GM12878 (cell line): ENCODE data around the gene TDRD9. TPM values are rescaled to one million over a fixed set of nuclear protein-coding genes. Genes with fewer than 3 reads are reported as not detected.

Experiments
- ATAC-seq: fragments of 200-7000 bp; cut with Tn5 transposase; 3 replicates; pipeline ENCODE4 v1.9.1; 2020; ENCODE audit warnings: mild to moderate bottlenecking, moderate library complexity
- BruUV-seq: library from RNA; stranded (reverse); fragments of 400-500 nt; replicated peaks from 2 replicates; lab custom pipeline; 2021; lab: Mats Ljungman, UMichigan
- CTCF ChIA-PET: fragments of 300-600 bp; sonication (Branson Sonifier 250); formaldehyde crosslinking; extraction: SDS; loops from one replicate; lab custom pipeline; 2021; ENCODE audit warnings: inconsistent platforms; lab: Yijun Ruan, JAX
- POLR2A ChIA-PET: fragments of 350-600 bp; formaldehyde crosslinking; extraction: SDS; loops from one replicate; lab custom pipeline; 2021; ENCODE audit warnings: inconsistent platforms; lab: Charles Lee
- RAD21 ChIA-PET: fragments of 300-600 bp; sonication (Branson Sonifier 250); formaldehyde crosslinking; loops from one replicate; lab custom pipeline; 2023; ENCODE audit warnings: antibody characterized with exemption; ENCODE audit not compliant: unreplicated experiment; lab: Charles Lee
- SMC1A ChIA-PET: fragments of 300-600 bp; sonication (Branson Sonifier 250); formaldehyde crosslinking; loops from one replicate; lab custom pipeline; 2023; ENCODE audit not compliant: unreplicated experiment, uncharacterized antibody; lab: Charles Lee
- DNase-seq: peaks from one replicate; pipeline ENCODE4 v3.0.0-alpha.2; 2011; ENCODE audit warnings: low read depth, low spot score
- FAIRE-seq: peaks from 3 replicates; lab custom pipeline; 2011; peaks lifted over from hg19 to GRCh38; lab: Jason Lieb, UNC
- H2AFZ ChIP-seq: 2 replicates; pipeline ENCODE4 v1.6.0; 2011; ENCODE audit warnings: low read depth, low read length, control low read depth; ENCODE audit not compliant: control insufficient read depth
- H3K27ac ChIP-seq: 2 replicates; pipeline ENCODE4 v1.5.1; 2011; ENCODE audit warnings: control low read depth; ENCODE audit not compliant: control insufficient read depth, insufficient read depth
- H3K27me3 ChIP-seq, 2 experiments: replicated peaks in 1 of 2; 2 replicates each; pipeline versions ENCODE4 v1.6.0 to v1.6.1; 2011; ENCODE audit warnings: low read length in 1 of 2; ENCODE audit not compliant: control insufficient read depth in 2 of 2, insufficient read depth in 2 of 2
- H3K36me3 ChIP-seq, 2 experiments: 2 replicates each; pipeline ENCODE4 v1.5.1; 2011; ENCODE audit warnings: low read length in 1 of 2; ENCODE audit not compliant: control insufficient read depth in 2 of 2, insufficient read depth in 2 of 2
- H3K4me1 ChIP-seq: 2 replicates; pipeline ENCODE4 v1.6.1; 2011; ENCODE audit warnings: mild to moderate bottlenecking, low read length, moderate library complexity, mixed read lengths; ENCODE audit not compliant: control insufficient read depth, insufficient read depth
- H3K4me2 ChIP-seq: 2 replicates; pipeline ENCODE4 v1.6.0; 2011; ENCODE audit warnings: control low read depth; ENCODE audit not compliant: control insufficient read depth, insufficient read depth
- H3K4me3 ChIP-seq: fragments of 200-600 bp; sonication (generic); 2 replicates; pipeline ENCODE4 v1.5.1; 2016
- H3K79me2 ChIP-seq: 2 replicates; pipeline ENCODE4 v1.6.0; 2011; ENCODE audit warnings: low read length; ENCODE audit not compliant: control insufficient read depth, insufficient read depth
- H3K9ac ChIP-seq: 2 replicates; pipeline ENCODE4 v1.8.0; 2011; ENCODE audit warnings: low read length, control low read depth, mixed read lengths; ENCODE audit not compliant: control insufficient read depth, insufficient read depth
- H3K9me3 ChIP-seq: replicated peaks from 3 replicates; pipeline ENCODE4 v1.5.1; 2011; ENCODE audit warnings: mild to moderate bottlenecking, low read length; ENCODE audit not compliant: control insufficient read depth, insufficient read depth
- H4K20me1 ChIP-seq: 2 replicates; pipeline ENCODE4 v1.6.0; 2011; ENCODE audit not compliant: control insufficient read depth, insufficient read depth
- CHD2 ChIP-seq: IDR thresholded peaks from 2 replicates; pipeline ENCODE4 v1.6.1; 2011; ENCODE audit warnings: low read depth, low read length, improper control_type of control experiment, borderline replicate concordance
- IKZF2 ChIP-seq, 2 experiments: fragments of 450-650 bp; IDR thresholded peaks; 2 replicates each; pipeline ENCODE4 v1.6.1; 2017; ENCODE audit warnings: mild to moderate bottlenecking in 2 of 2, moderate library complexity in 2 of 2
- SMC3 ChIP-seq: IDR thresholded peaks from 2 replicates; pipeline ENCODE4 v1.6.1; 2011; ENCODE audit warnings: low read length, improper control_type of control experiment, borderline replicate concordance
- ZNF217 ChIP-seq: fragments of 450-650 bp; IDR thresholded peaks from 2 replicates; pipeline ENCODE4 v1.6.1; 2017; ENCODE audit warnings: antibody characterized with exemption, mild to moderate bottlenecking
- WGBS: methylation state at CpG from one replicate; pipeline ENCODE4 v1.1.6; 2016; ENCODE audit warnings: low lambda C conversion rate; ENCODE audit not compliant: insufficient replicate concordance, insufficient coverage; ENCODE audit errors: missing lambda C conversion rate; 5-methylcytosine and 5-hydroxymethylcytosine counted together
- in situ Hi-C: fragments of 300-500 bp; cut with MboI; formaldehyde crosslinking; loops from 9 replicates; pipeline ENCODE4 v1.14.3; 2018; ENCODE audit warnings: mixed read lengths
- intact Hi-C: fragments of 100-400 bp; cut with micrococcal nuclease; formaldehyde crosslinking; loops from one replicate; pipeline ENCODE4 v1.14.2; 2022; ENCODE audit not compliant: unreplicated experiment
- polyA plus RNA-seq, 11 experiments: library from polyadenylated mRNA; depleted of rRNA in 4 of 11; unstranded in 6 of 11; stranded (reverse) in 5 of 11; fragments of >200 nt; fragmentation: Nextera tagmentation in 4 of 11; fragmentation: Illumina TruSeq in 1 of 11; extraction: Ambion mirVana in 4 of 11; extraction: Trizol in 1 of 11; gene quantifications; 1 replicate in 1 of 11; 2 replicates in 10 of 11; pipeline versions ENCODE4 v1.2.1 to v1.2.3, GENCODE V29; 2011 to 2016; ENCODE audit warnings: inconsistent platforms in 2 of 11, missing spikeins in 2 of 11, low read depth in 1 of 11
- total RNA-seq, 4 experiments: library from RNA; depleted of rRNA in 3 of 4; stranded (reverse); fragments of >200 nt in 3 of 4; fragmentation: Illumina TruSeq in 1 of 4; extraction: Trizol in 1 of 4; gene quantifications; 2 replicates each; pipeline versions ENCODE4 v1.2.1 to v1.2.3, GENCODE V29; 2013 to 2021
- TF ChIP-seq, protein P1 (sequence below), 3 experiments: IDR thresholded peaks in 2 of 3; conservative IDR thresholded peaks in 1 of 3; 2 replicates each; pipeline ENCODE4 v1.5.1; 2011; ENCODE audit warnings: low read depth in 3 of 3, low read length in 3 of 3, mild to moderate bottlenecking in 3 of 3, control low read depth in 2 of 3, moderate library complexity in 2 of 3, inconsistent platforms in 1 of 3, mixed read lengths in 1 of 3; ENCODE audit not compliant: control insufficient read depth in 2 of 3, insufficient read depth in 1 of 3; ENCODE audit errors: extremely low read depth in 1 of 3

TDRD9 gene
- total and polyA plus RNA-seq, 10 of the 15 experiments (the other 5 are each of a cell fraction or from before 2014, with no cell fraction given), result 0.12 TPM; not detected in 9

DNA sequence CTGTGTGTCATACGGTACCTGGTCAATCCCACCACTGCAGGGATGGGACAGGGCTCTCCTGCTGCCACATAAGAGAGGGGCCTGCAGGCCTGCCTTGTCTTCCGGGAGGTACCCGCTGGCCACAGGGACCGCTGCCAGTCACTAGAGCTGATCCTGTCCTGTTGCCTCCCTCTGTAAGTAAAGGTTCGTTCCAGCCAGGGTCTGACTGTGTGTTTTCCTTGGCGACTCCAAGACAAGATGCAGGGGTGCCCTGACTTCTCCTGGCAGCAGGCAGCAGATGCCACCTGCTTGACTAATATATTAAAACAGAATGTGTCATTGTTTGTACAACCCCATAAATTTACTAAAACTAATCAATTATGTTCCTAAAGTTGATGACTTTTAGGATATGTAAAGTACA lies 115.8 kb downstream of the TDRD9 start:
- intact Hi-C loops (no loop called here), in situ Hi-C loops (no loop called here)
- FAIRE-seq (no peak), ATAC-seq (no peak)
- no TSS peak for BruUV-seq
- no peak for TF ChIP-seq CHD2
- TF ChIP-seq, protein P1, sequence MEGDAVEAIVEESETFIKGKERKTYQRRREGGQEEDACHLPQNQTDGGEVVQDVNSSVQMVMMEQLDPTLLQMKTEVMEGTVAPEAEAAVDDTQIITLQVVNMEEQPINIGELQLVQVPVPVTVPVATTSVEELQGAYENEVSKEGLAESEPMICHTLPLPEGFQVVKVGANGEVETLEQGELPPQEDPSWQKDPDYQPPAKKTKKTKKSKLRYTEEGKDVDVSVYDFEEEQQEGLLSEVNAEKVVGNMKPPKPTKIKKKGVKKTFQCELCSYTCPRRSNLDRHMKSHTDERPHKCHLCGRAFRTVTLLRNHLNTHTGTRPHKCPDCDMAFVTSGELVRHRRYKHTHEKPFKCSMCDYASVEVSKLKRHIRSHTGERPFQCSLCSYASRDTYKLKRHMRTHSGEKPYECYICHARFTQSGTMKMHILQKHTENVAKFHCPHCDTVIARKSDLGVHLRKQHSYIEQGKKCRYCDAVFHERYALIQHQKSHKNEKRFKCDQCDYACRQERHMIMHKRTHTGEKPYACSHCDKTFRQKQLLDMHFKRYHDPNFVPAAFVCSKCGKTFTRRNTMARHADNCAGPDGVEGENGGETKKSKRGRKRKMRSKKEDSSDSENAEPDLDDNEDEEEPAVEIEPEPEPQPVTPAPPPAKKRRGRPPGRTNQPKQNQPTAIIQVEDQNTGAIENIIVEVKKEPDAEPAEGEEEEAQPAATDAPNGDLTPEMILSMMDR (IDR thresholded peaks at IDR 0.05 in 2 of 3, conservative IDR thresholded peaks at IDR 0.05 in 1 of 3; ENCODE audit: control insufficient read depth in 2 of 3, extremely low read depth in 1 of 3, insufficient read depth in 1 of 3, low read depth in 3 of 3, low read length in 3 of 3), result no peak
- no peak for TF ChIP-seq SMC3
- TF ChIP-seq ZNF217, result no peak
- TF ChIP-seq IKZF2 (IDR thresholded peaks at IDR 0.05), result no peak
- TF ChIP-seq, all 136 proteins: peak for 0
- Histone ChIP-seq H4K20me1 (no peaks in the 10 kb centered on the region; the same call in 1 of the 2 replicates), H3K27ac (no peak overlapping the region), H3K27me3 (peaks cover 0 to 2% of the 10 kb centered on the region in 2 experiments; a peak in 3 of 4 replicates), H3K4me3 (no peak overlapping the region), H2AFZ (no peak overlapping the region), H3K9me3 (no peaks in the 10 kb centered on the region), H3K36me3 (no peaks in the 10 kb centered on the region), H3K79me2 (no peaks in the 10 kb centered on the region), H3K9ac (no peak overlapping the region), H3K4me1 (no peaks in the 10 kb centered on the region; the same call in 1 of the 2 replicates), H3K4me2 (no peak overlapping the region)
- SMC1A ChIA-PET, result interaction anchor here (1.1 kb wide), 1 partner anchor 9 kb away, joined by 3 read pairs; no protein-coding TSS in a partner anchor
- RAD21 ChIA-PET, result no interaction called here
- WGBS, result 54% methylated on average over 6 of the region's 6 CpGs
- DNase-seq, result no peak
- CTCF ChIA-PET, result interaction anchor here (1.5 kb wide), 1 partner anchor 8 kb away, joined by 3 read pairs; no protein-coding TSS in a partner anchor
- POLR2A ChIA-PET, result no interaction called here
